ENCODE results near the gene WDR45. TPM values are rescaled to one million over a fixed set of nuclear protein-coding genes. Genes with fewer than 3 reads are reported as not detected.
A peak's percentile ranks its signal among the peaks of the same experiment; 100 is the strongest.

WDR45 gene
- total RNA-seq, 3 donors from 2014 or later: 44.3 to 90.1 (median 52.6) TPM

DNA sequence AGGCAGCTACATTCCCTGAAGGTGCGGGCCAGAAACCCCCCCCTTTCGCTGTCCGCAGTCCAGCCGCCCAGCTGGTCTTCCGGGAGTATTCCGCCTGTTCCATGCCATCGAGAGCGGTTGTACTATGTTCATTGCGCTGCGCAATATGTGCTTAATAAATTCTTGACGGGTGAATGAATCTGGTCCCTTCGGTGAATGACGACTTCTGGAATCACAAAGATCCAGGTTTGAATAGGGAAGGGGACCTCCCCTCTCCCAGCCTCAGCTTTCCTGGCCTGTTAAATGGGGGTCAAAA lies 35.8 kb downstream of the WDR45 start:
- TF ChIP-seq CTCF (IDR thresholded peaks at IDR 0.05): no peak
- no peak for ATAC-seq
- no peaks in the 10 kb centered on the region for H3K36me3 ChIP-seq (ENCODE audit: low read depth)
- no peaks in the 10 kb centered on the region for H3K4me1 ChIP-seq (ENCODE audit: low read depth)
- no peak overlapping the region for H3K4me3 ChIP-seq
- intact Hi-C loops (cut with DNase I, micrococcal nuclease): no loop called here
- H3K9me3 ChIP-seq: no peaks in the 10 kb centered on the region
- DNase-seq: no peak

DNA sequence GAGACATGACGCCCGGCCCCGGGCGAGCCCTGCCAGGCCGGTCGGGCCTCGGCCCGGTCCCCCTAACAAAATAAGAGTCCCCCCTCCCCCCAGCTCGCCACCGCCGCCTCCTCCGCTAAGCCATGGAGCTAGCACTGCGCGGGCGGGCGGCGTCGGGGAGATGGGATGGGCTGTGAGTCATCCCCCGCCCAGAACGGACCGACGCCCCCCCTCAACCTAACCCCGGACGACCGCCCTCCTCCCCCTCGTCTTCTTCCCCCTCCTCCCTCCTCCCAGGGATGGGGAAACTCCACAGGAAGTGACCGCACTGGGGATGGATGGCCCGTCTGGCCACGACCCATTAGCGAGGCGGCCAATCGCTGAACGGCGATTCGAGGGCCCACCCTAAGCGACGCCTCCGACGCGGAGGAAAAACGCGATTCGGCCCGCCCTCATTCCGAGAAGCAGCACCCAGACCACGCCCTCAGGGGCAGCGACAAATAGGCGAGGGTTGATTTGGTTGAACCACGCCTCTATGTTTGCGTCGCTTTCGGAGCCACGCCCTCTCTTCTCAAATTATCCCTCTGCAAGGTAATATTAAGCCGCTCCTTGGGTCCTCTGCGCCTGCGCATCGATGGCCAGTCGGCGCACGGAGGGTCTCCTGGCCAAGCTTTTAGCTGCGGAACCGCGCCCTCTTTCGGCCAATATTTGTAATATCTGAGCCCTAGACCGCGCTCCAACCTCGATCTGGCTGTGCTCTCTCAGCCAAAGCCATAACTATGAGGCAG lies 36.3 kb downstream of the WDR45 start, which contains the start of gene TFE3:
TSS of gene TFE3 (minus strand) at position 138 of the 767 bp plus-strand sequence. CDS start at position 7, 131 bp downstream.
- H3K4me3 ChIP-seq: peak within 1 kb of the TSS; percentile 54
- intact Hi-C loops (cut with DNase I, micrococcal nuclease): no loop called here
- ATAC-seq (peak; percentile 88), DNase-seq (peak; percentile 96 to 99 (median 97))
- no peaks in the 10 kb centered on the region for H3K9me3 ChIP-seq
- no peaks in the 10 kb centered on the region for H3K36me3 ChIP-seq (ENCODE audit: low read depth)
- no peaks in the 10 kb centered on the region for H3K4me1 ChIP-seq (ENCODE audit: low read depth)
- peak; percentile 17 for TF ChIP-seq CTCF (IDR thresholded peaks at IDR 0.05)

GRCh38 chrX:49042581-49043219 lies 37.0 kb downstream of the WDR45 start:
- H3K9me3 ChIP-seq: no peaks in the 10 kb centered on the region
- intact Hi-C loops (cut with DNase I, micrococcal nuclease): no loop called here
- TF ChIP-seq CTCF (IDR thresholded peaks at IDR 0.05): no peak
- no peak for ATAC-seq
- peak in 1 of 3 donors; percentile 26 for DNase-seq
- H3K4me1 ChIP-seq (ENCODE audit: low read depth): no peaks in the 10 kb centered on the region
- peak overlapping the region; percentile 54 for H3K4me3 ChIP-seq
- no peaks in the 10 kb centered on the region for H3K36me3 ChIP-seq (ENCODE audit: low read depth)

DNA sequence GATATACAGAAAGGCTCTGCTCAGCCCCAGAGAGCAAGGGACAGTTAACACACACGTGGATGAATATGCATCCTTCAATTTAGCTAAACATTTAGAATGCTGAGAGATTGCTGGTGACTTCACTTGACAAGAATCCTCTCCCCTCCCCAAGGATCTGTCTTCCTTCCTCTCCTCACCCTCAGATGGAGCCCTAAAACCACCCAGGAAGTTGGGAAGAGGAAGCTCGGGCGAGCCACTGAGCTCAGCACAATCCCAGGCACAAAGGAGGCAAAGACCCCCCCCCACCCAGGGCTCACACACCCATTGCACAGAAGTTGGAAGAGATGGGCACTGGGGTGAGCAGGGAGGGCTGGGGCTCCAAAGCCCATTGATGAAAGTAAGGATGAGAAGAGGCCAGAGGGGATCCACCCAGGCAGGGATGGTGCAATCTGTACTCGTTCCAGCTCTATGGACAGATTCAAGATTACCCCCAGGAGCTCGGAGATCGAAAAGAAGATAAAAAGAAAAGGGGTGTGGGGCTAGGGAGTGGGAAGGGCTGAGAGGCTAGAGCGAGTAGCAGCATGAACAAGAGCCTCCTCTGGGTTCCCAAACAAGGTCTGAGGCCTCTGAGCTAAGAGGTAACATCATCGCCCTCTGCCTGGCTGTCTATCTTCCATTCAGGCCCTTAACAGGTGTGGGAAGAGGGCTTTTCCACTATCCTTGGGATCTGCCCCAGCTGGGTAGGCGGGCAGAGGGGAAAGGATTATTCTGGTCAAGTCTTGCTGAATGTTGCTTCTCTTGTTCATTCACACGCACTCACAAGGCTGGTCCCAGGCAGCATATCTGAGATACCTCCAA lies 37.7 kb downstream of the WDR45 start:
- no peak for ATAC-seq
- no peaks in the 10 kb centered on the region for H3K36me3 ChIP-seq (ENCODE audit: low read depth)
- no peak for TF ChIP-seq CTCF (IDR thresholded peaks at IDR 0.05)
- no peaks in the 10 kb centered on the region for H3K4me1 ChIP-seq (ENCODE audit: low read depth)
- DNase-seq: peak in 1 of 3 donors; percentile 22
- no peak overlapping the region for H3K4me3 ChIP-seq
- intact Hi-C loops (cut with DNase I, micrococcal nuclease): no loop called here
- H3K9me3 ChIP-seq: no peaks in the 10 kb centered on the region

- Histone ChIP-seq H3K36me3 (ENCODE audit: low read depth) (no peaks in the 10 kb centered on the region), H3K4me3 (no peak overlapping the region), H3K9me3 (no peaks in the 10 kb centered on the region), H3K4me1 (ENCODE audit: low read depth) (no peaks in the 10 kb centered on the region)
- TF ChIP-seq CTCF (IDR thresholded peaks at IDR 0.05): no peak
- DNase-seq (no peak), ATAC-seq (no peak)
- intact Hi-C loops (cut with DNase I, micrococcal nuclease): no loop called here
Measured at GRCh38 chrX:49040376-49040955, 39.2 kb downstream of the WDR45 start.
